H1 (cell line): ENCODE measurements around the gene CD300A. TPM values are rescaled to one million over a fixed set of nuclear protein-coding genes. Genes with fewer than 3 reads are reported as not detected.

Experiments used
- CTCF ChIA-PET: fragments of 300-600 bp; sonication (Branson Sonifier 250); formaldehyde crosslinking; loops from one replicate; lab custom pipeline; 2021; ENCODE audit not compliant: partially characterized antibody; lab: Charles Lee
- POLR2A ChIA-PET: fragments of 300-600 bp; sonication (Branson Sonifier 250); formaldehyde crosslinking; loops from one replicate; lab custom pipeline; 2021; ENCODE audit warnings: inconsistent platforms; ENCODE audit not compliant: partially characterized antibody; lab: Charles Lee
- DNase-seq, 2 experiments: peaks; one replicate each; pipeline versions ENCODE4 v3.0.0 to v3.0.0-alpha.2; 2010 to 2022; ENCODE audit warnings: low spot score in 2 of 2, low read depth in 1 of 2, mixed read lengths in 1 of 2
- FAIRE-seq: peaks from 2 replicates; lab custom pipeline; 2011; peaks lifted over from hg19 to GRCh38; lab: Jason Lieb, UNC
- H2AFZ ChIP-seq: 2 replicates; pipeline ENCODE4 v1.8.1; 2012; ENCODE audit warnings: low read length, inconsistent platforms
- H2AK5ac ChIP-seq: 2 replicates; pipeline ENCODE4 v1.6.1; 2013; ENCODE audit warnings: low read depth, low read length
- H2BK120ac ChIP-seq: replicated peaks from 2 replicates; pipeline ENCODE3; 2013; ENCODE audit warnings: low read depth, low read length, inconsistent platforms
- H2BK12ac ChIP-seq: 2 replicates; pipeline ENCODE4 v1.6.1; 2013; ENCODE audit warnings: low read depth, low read length
- H2BK15ac ChIP-seq: 2 replicates; pipeline ENCODE4 v1.6.1; 2013; ENCODE audit warnings: low read length
- H2BK20ac ChIP-seq: 2 replicates; pipeline ENCODE4 v1.6.1; 2013; ENCODE audit warnings: low read length
- H2BK5ac ChIP-seq: 2 replicates; pipeline ENCODE4 v1.6.1; 2013; ENCODE audit warnings: low read depth, low read length
- H3K14ac ChIP-seq: 2 replicates; pipeline ENCODE4 v1.6.1; 2013; ENCODE audit warnings: inconsistent platforms; ENCODE audit not compliant: insufficient read length
- H3K18ac ChIP-seq: 2 replicates; pipeline ENCODE4 v1.6.1; 2013; ENCODE audit warnings: low read length; ENCODE audit errors: extremely low read depth
- H3K23ac ChIP-seq: 2 replicates; pipeline ENCODE4 v1.6.1; 2013; ENCODE audit warnings: inconsistent platforms; ENCODE audit not compliant: insufficient read length
- H3K23me2 ChIP-seq: 2 replicates; pipeline ENCODE4 v1.6.1; 2013; ENCODE audit warnings: low read depth, low read length
- H3K27ac ChIP-seq: 2 replicates; pipeline ENCODE4 v1.6.1; 2011; ENCODE audit warnings: low read depth, low read length, inconsistent platforms
- H3K27me3 ChIP-seq, 4 experiments: replicated peaks in 1 of 4; 1 replicate in 1 of 4; 2 replicates in 3 of 4; pipeline versions ENCODE4 v1.6.1 to v1.8.1; 2011 to 2013; ENCODE audit warnings: low read length in 3 of 4, mild to moderate bottlenecking in 3 of 4, inconsistent platforms in 2 of 4, mixed read lengths in 2 of 4, moderate library complexity in 1 of 4; ENCODE audit not compliant: control insufficient read depth in 3 of 4, insufficient read depth in 3 of 4; ENCODE audit errors: extremely low read depth in 1 of 4
- H3K36me3 ChIP-seq, 4 experiments: 2 replicates each; pipeline versions ENCODE4 v1.6.1 to v1.8.1; 2011 to 2013; ENCODE audit warnings: mild to moderate bottlenecking in 4 of 4, low read length in 3 of 4, moderate library complexity in 2 of 4, control low read depth in 1 of 4, inconsistent platforms in 1 of 4; ENCODE audit not compliant: insufficient read depth in 4 of 4, control insufficient read depth in 2 of 4
- H3K4ac ChIP-seq: replicated peaks from 2 replicates; pipeline ENCODE3; 2013; ENCODE audit warnings: low read length, low read depth, mixed read lengths, inconsistent platforms; ENCODE audit not compliant: insufficient read length
- H3K4me1 ChIP-seq, 4 experiments: replicated peaks in 1 of 4; 1 replicate in 1 of 4; 2 replicates in 3 of 4; pipeline versions ENCODE4 v1.6.1 to v1.8.1; 2011 to 2013; ENCODE audit warnings: low read length in 3 of 4, inconsistent platforms in 2 of 4, mixed read lengths in 1 of 4; ENCODE audit not compliant: insufficient read depth in 4 of 4, control insufficient read depth in 3 of 4
- H3K4me2 ChIP-seq, 2 experiments: 2 replicates each; pipeline versions ENCODE4 v1.6.1 to v1.8.1; 2011 to 2013; ENCODE audit warnings: low read depth in 2 of 2, low read length in 2 of 2, control low read depth in 1 of 2, inconsistent platforms in 1 of 2, mild to moderate bottlenecking in 1 of 2; ENCODE audit not compliant: insufficient read depth in 1 of 2
- H3K4me3 ChIP-seq, 4 experiments: fragments of 200-600, 300-600 bp in 1 of 4; sonication (generic), shearing (Covaris generic), sonication (Bioruptor Twin) in 1 of 4; 2 replicates each; pipeline versions ENCODE4 v1.5.1 to v1.8.1; 2011 to 2016; ENCODE audit warnings: low read length in 4 of 4, low read depth in 3 of 4, control low read depth in 2 of 4, inconsistent platforms in 2 of 4, mild to moderate bottlenecking in 2 of 4, mixed read lengths in 1 of 4, moderate library complexity in 1 of 4; ENCODE audit not compliant: insufficient read depth in 2 of 4; ENCODE audit errors: extremely low read depth in 1 of 4
- H3K56ac ChIP-seq: replicated peaks from 2 replicates; pipeline ENCODE3; 2013; ENCODE audit warnings: low read depth, mild to moderate bottlenecking, mixed read lengths, low read length, inconsistent platforms; ENCODE audit not compliant: insufficient read length
- H3K79me1 ChIP-seq: 2 replicates; pipeline ENCODE4 v1.6.1; 2013; ENCODE audit warnings: low read depth, low read length, control low read depth
- H3K79me2 ChIP-seq, 2 experiments: 2 replicates each; pipeline versions ENCODE4 v1.6.1 to v1.8.1; 2012 to 2013; ENCODE audit warnings: low read length in 2 of 2, mild to moderate bottlenecking in 2 of 2, inconsistent platforms in 1 of 2; ENCODE audit not compliant: insufficient read depth in 2 of 2, control insufficient read depth in 1 of 2
- H3K9ac ChIP-seq, 4 experiments: replicated peaks in 1 of 4; 1 replicate in 1 of 4; 2 replicates in 3 of 4; pipeline versions ENCODE4 v1.6.1 to v1.8.1; 2011 to 2013; ENCODE audit warnings: low read depth in 3 of 4, low read length in 3 of 4, control low read depth in 2 of 4, mild to moderate bottlenecking in 2 of 4, moderate library complexity in 2 of 4, inconsistent platforms in 1 of 4; ENCODE audit errors: extremely low read depth in 1 of 4
- H3K9me3 ChIP-seq, 2 experiments: 2 replicates each; pipeline versions ENCODE4 v1.6.1 to v1.8.1; 2012 to 2013; ENCODE audit warnings: mild to moderate bottlenecking in 2 of 2, moderate library complexity in 2 of 2, control low read depth in 1 of 2, inconsistent platforms in 1 of 2, low read depth in 1 of 2, low read length in 1 of 2, mixed read lengths in 1 of 2; ENCODE audit not compliant: insufficient read depth in 2 of 2
- H4K20me1 ChIP-seq, 2 experiments: replicated peaks in 1 of 2; 2 replicates each; pipeline versions ENCODE3 to v1.8.1; 2011 to 2013; ENCODE audit warnings: inconsistent platforms in 2 of 2, low read length in 2 of 2, mild to moderate bottlenecking in 1 of 2; ENCODE audit not compliant: insufficient read depth in 2 of 2, control insufficient read depth in 1 of 2
- H4K5ac ChIP-seq: 2 replicates; pipeline ENCODE4 v1.6.1; 2013; ENCODE audit warnings: low read length, low read depth, mixed read lengths, inconsistent platforms; ENCODE audit not compliant: insufficient read length
- H4K8ac ChIP-seq: 2 replicates; pipeline ENCODE4 v1.8.0; 2013; ENCODE audit warnings: mild to moderate bottlenecking, moderate library complexity, low read length, inconsistent platforms; ENCODE audit not compliant: insufficient read depth; ENCODE audit errors: extremely low read depth
- H4K91ac ChIP-seq: replicated peaks from 2 replicates; pipeline ENCODE3; 2013; ENCODE audit warnings: low read length, mixed read lengths, inconsistent platforms; ENCODE audit not compliant: insufficient read length
- CBX5 ChIP-seq: fragments of 300-800, 300-1000 bp; sonication (generic); IDR thresholded peaks from 2 replicates; pipeline ENCODE4 v1.7.1; 2016; ENCODE audit warnings: antibody characterized with exemption, low read length, low read depth
- CEBPB ChIP-seq: IDR thresholded peaks from 2 replicates; pipeline ENCODE4 v1.6.1; 2012; ENCODE audit warnings: low read depth, low read length
- EP300 ChIP-seq, 2 experiments: IDR thresholded peaks; 1 replicate in 1 of 2; 2 replicates in 1 of 2; pipeline ENCODE4 v1.6.1; 2011 to 2012; ENCODE audit warnings: low read depth in 2 of 2, low read length in 2 of 2, mild to moderate bottlenecking in 2 of 2, borderline replicate concordance in 1 of 2, inconsistent platforms in 1 of 2, moderate library complexity in 1 of 2
- FOSL1 ChIP-seq: IDR thresholded peaks from 2 replicates; pipeline ENCODE4 v1.6.1; 2011; ENCODE audit warnings: mild to moderate bottlenecking, low read depth, low read length, moderate library complexity; ENCODE audit not compliant: insufficient read depth
- HDAC6 ChIP-seq: IDR thresholded peaks from one replicate; pipeline ENCODE4 v1.7.1; 2012; ENCODE audit warnings: low read depth, mild to moderate bottlenecking, inconsistent platforms, low read length, moderate library complexity
- POLR2A ChIP-seq, 2 experiments: IDR thresholded peaks; 1 replicate in 1 of 2; 2 replicates in 1 of 2; pipeline ENCODE4 v1.6.1; 2011; ENCODE audit warnings: low read depth in 2 of 2, low read length in 2 of 2, mild to moderate bottlenecking in 2 of 2; ENCODE audit errors: control extremely low read depth in 1 of 2
- POU5F1 ChIP-seq: IDR thresholded peaks from 2 replicates; pipeline ENCODE4 v1.6.1; 2011; ENCODE audit warnings: low read depth, mild to moderate bottlenecking, low read length, moderate library complexity
- SUZ12 ChIP-seq: fragments of 200-600 bp; sonication (generic); IDR thresholded peaks from 2 replicates; pipeline ENCODE4 v1.6.1; 2012; ENCODE audit warnings: mild to moderate bottlenecking, inconsistent platforms, low read length, moderate library complexity, mixed read lengths
- WGBS, 2 experiments: shearing (Covaris generic) in 1 of 2; methylation state at CpG; one replicate each; pipeline versions ENCODE4 v1.1.6 to v1.1.7; 2013 to 2015; ENCODE audit warnings: low lambda C conversion rate in 2 of 2, mixed read lengths in 2 of 2, inconsistent platforms in 1 of 2, low coverage in 1 of 2, missing lambda C conversion rate in 1 of 2; ENCODE audit not compliant: insufficient replicate concordance in 2 of 2, insufficient coverage in 1 of 2, insufficient read length in 1 of 2; ENCODE audit errors: extremely low coverage in 1 of 2, missing lambda C conversion rate in 1 of 2; 5-methylcytosine and 5-hydroxymethylcytosine counted together
- polyA plus RNA-seq, 7 experiments: library from polyadenylated mRNA; depleted of rRNA in 3 of 7; stranded (reverse) in 5 of 7; unstranded in 2 of 7; fragments of >200 nt in 5 of 7; fragments of 200-250 nt in 2 of 7; gene quantifications; 1 replicate in 5 of 7; 2 replicates in 1 of 7; 4 replicates in 1 of 7; pipeline versions ENCODE4 v1.2.1 to v1.2.3, GENCODE V29; 2011 to 2013; ENCODE audit warnings: missing spikeins in 2 of 7, mixed read lengths in 2 of 7
- total RNA-seq: library from RNA; stranded (reverse); fragmentation: NEBNext Ultra II Directional; extraction: Animal tissue kit (Norgen Biotek cat#: 25700); gene quantifications from 2 replicates; pipeline ENCODE4 v1.2.1, GENCODE V29; 2021
- TF ChIP-seq, protein P1 (sequence below): IDR thresholded peaks from 2 replicates; pipeline ENCODE4 v1.6.1; 2011; ENCODE audit warnings: low read length, improper control_type of control experiment
- TF ChIP-seq, protein P2 (sequence below): IDR thresholded peaks from 2 replicates; pipeline ENCODE4 v1.6.1; 2012; ENCODE audit warnings: inconsistent platforms

Gene CD300A
- total and polyA plus RNA-seq, 2 of the 8 experiments (the other 6 are each of a cell fraction or from before 2014, with no cell fraction given), result 0.52 to 1.3 TPM

DNA sequence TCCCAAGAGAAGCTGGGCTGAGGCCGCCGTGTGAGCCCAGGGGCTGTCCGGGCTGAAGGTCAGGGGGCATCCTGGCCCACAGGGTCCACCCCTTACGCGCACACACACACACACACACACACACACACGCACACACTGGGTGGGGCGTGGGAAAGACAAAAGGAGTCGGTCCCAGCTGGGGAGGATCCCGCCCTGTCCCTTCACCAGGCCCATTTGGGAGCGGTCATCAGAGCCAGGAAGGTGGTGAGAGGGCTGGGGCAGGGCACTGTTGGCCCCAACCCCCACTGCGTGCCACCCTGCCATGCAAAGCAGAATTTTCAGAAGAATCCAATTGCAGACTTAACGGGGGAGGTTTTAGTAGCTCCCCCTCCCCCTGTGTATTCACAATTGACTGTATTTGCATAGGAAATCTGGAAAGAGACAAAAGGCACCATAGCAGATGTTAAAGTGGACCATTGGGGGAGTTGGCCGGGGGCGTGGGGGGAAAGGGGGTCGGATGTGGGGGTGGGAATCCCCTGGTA lies 11.3 kb upstream of the CD300A start:
- Histone ChIP-seq H2AFZ (no peak overlapping the region), H2AK5ac (no peak overlapping the region), H4K8ac (peak overlapping the region; percentile 45), H3K4me2 (peak overlapping the region; percentile 84 to 95), H3K79me1 (no peaks in the 10 kb centered on the region), H3K4ac (peak overlapping the region; percentile 85), H4K5ac (peak overlapping the region; percentile 7), H2BK5ac (peak overlapping the region; percentile 87; the same call in 1 of the 2 replicates), H3K36me3 (no peaks in the 10 kb centered on the region), H3K79me2 (no peaks in the 10 kb centered on the region), H3K18ac (peak overlapping the region; percentile 81), H4K20me1 (peaks cover 2 to 4% of the 10 kb centered on the region in 2 experiments), H3K4me1 (peaks cover 3 to 37% (median 29%) of the 10 kb centered on the region in 4 experiments), H2BK15ac (no peak overlapping the region), H2BK20ac (peak overlapping the region; percentile 80), H3K9me3 (no peaks in the 10 kb centered on the region), H2BK120ac (no peak overlapping the region), H3K9ac (no peak overlapping the region), H3K27me3 (peaks cover 0 to 16% (median 11%) of the 10 kb centered on the region in 4 experiments; a peak in 6 of 7 replicates), H3K56ac (peak overlapping the region; percentile 32), H4K91ac (peak overlapping the region; percentile 38), H3K27ac (no peak overlapping the region), H3K4me3 (peak overlapping the region in 1 of 4 experiments; percentile 59; a peak in 2 of 8 replicates), H3K23ac (no peak overlapping the region), H3K14ac (no peak overlapping the region), H2BK12ac (peak overlapping the region; percentile 92; the same call in 1 of the 2 replicates), H3K23me2 (peaks cover 11% of the 10 kb centered on the region; the same call in 1 of the 2 replicates)
- POLR2A ChIA-PET, result interaction anchor here (0.7 to 3.2 kb wide), 8 partner anchors 11 to 250 kb away, joined by 3 to 22 read pairs (median 4); partner anchors contain the start of gene BTBD17
- 40% methylated on average over 11 of the region's 15 CpGs; no CpG with 5 or more reads in 1 of the 2 experiments for WGBS, 2 experiments
- no peak for DNase-seq
- no peak for FAIRE-seq
- no peak for TF ChIP-seq SUZ12
- TF ChIP-seq, protein P1, sequence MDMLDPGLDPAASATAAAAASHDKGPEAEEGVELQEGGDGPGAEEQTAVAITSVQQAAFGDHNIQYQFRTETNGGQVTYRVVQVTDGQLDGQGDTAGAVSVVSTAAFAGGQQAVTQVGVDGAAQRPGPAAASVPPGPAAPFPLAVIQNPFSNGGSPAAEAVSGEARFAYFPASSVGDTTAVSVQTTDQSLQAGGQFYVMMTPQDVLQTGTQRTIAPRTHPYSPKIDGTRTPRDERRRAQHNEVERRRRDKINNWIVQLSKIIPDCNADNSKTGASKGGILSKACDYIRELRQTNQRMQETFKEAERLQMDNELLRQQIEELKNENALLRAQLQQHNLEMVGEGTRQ, result no peak
- TF ChIP-seq FOSL1, result no peak
- peak in 1 of 2 experiments; percentile 49; a peak in 1 of 3 replicates for TF ChIP-seq EP300 (IDR thresholded peaks at IDR 0.05; ENCODE audit: borderline replicate concordance in 1 of 2, low read depth in 2 of 2, low read length in 2 of 2)
- TF ChIP-seq CEBPB, result no peak
- no peak for TF ChIP-seq POLR2A (IDR thresholded peaks at IDR 0.05; ENCODE audit: control extremely low read depth in 1 of 2, low read depth in 2 of 2, low read length in 2 of 2)
- TF ChIP-seq HDAC6, result no peak
- TF ChIP-seq, protein P2, sequence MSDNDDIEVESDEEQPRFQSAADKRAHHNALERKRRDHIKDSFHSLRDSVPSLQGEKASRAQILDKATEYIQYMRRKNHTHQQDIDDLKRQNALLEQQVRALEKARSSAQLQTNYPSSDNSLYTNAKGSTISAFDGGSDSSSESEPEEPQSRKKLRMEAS, result peak; percentile 5; the same call in 1 of the 2 replicates
- TF ChIP-seq POU5F1, result no peak
- TF ChIP-seq CBX5, result no peak
- CTCF ChIA-PET, result interaction anchor here (0.6 to 8.2 kb wide), 16 partner anchors 9 to 185 kb away, joined by 3 to 93 read pairs (median 7); partner anchors contain the start of genes BTBD17 and CD300A
